Measurements from ENCODE around the gene TNIP2. TPM values are rescaled to one million over a fixed set of nuclear protein-coding genes. Genes with fewer than 3 reads are reported as not detected.

Gene TNIP2
- total and polyA plus RNA-seq, 2 of the 13 experiments (the other 11 are each of a cell fraction or from before 2014, with no cell fraction given), result 25.6 to 38.0 TPM

GRCh38 chr4:2755821-2756690 is at the start of gene TNIP2 (continued):
- TF ChIP-seq, protein P1, sequence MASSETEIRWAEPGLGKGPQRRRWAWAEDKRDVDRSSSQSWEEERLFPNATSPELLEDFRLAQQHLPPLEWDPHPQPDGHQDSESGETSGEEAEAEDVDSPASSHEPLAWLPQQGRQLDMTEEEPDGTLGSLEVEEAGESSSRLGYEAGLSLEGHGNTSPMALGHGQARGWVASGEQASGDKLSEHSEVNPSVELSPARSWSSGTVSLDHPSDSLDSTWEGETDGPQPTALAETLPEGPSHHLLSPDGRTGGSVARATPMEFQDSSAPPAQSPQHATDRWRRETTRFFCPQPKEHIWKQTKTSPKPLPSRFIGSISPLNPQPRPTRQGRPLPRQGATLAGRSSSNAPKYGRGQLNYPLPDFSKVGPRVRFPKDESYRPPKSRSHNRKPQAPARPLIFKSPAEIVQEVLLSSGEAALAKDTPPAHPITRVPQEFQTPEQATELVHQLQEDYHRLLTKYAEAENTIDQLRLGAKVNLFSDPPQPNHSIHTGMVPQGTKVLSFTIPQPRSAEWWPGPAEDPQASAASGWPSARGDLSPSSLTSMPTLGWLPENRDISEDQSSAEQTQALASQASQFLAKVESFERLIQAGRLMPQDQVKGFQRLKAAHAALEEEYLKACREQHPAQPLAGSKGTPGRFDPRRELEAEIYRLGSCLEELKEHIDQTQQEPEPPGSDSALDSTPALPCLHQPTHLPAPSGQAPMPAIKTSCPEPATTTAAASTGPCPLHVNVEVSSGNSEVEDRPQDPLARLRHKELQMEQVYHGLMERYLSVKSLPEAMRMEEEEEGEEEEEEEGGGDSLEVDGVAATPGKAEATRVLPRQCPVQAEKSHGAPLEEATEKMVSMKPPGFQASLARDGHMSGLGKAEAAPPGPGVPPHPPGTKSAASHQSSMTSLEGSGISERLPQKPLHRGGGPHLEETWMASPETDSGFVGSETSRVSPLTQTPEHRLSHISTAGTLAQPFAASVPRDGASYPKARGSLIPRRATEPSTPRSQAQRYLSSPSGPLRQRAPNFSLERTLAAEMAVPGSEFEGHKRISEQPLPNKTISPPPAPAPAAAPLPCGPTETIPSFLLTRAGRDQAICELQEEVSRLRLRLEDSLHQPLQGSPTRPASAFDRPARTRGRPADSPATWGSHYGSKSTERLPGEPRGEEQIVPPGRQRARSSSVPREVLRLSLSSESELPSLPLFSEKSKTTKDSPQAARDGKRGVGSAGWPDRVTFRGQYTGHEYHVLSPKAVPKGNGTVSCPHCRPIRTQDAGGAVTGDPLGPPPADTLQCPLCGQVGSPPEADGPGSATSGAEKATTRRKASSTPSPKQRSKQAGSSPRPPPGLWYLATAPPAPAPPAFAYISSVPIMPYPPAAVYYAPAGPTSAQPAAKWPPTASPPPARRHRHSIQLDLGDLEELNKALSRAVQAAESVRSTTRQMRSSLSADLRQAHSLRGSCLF (CRISPR knock-in tag; IDR thresholded peaks at IDR 0.05; ENCODE audit: borderline replicate concordance), result no peak
- TF ChIP-seq, protein P2, sequence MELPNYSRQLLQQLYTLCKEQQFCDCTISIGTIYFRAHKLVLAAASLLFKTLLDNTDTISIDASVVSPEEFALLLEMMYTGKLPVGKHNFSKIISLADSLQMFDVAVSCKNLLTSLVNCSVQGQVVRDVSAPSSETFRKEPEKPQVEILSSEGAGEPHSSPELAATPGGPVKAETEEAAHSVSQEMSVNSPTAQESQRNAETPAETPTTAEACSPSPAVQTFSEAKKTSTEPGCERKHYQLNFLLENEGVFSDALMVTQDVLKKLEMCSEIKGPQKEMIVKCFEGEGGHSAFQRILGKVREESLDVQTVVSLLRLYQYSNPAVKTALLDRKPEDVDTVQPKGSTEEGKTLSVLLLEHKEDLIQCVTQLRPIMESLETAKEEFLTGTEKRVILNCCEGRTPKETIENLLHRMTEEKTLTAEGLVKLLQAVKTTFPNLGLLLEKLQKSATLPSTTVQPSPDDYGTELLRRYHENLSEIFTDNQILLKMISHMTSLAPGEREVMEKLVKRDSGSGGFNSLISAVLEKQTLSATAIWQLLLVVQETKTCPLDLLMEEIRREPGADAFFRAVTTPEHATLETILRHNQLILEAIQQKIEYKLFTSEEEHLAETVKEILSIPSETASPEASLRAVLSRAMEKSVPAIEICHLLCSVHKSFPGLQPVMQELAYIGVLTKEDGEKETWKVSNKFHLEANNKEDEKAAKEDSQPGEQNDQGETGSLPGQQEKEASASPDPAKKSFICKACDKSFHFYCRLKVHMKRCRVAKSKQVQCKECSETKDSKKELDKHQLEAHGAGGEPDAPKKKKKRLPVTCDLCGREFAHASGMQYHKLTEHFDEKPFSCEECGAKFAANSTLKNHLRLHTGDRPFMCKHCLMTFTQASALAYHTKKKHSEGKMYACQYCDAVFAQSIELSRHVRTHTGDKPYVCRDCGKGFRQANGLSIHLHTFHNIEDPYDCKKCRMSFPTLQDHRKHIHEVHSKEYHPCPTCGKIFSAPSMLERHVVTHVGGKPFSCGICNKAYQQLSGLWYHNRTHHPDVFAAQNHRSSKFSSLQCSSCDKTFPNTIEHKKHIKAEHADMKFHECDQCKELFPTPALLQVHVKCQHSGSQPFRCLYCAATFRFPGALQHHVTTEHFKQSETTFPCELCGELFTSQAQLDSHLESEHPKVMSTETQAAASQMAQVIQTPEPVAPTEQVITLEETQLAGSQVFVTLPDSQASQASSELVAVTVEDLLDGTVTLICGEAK (IDR thresholded peaks at IDR 0.05), result no peak
- TF ChIP-seq, protein P2 (CRISPR knock-in tag; IDR thresholded peaks at IDR 0.05), result no peak
- TF ChIP-seq, protein P3, sequence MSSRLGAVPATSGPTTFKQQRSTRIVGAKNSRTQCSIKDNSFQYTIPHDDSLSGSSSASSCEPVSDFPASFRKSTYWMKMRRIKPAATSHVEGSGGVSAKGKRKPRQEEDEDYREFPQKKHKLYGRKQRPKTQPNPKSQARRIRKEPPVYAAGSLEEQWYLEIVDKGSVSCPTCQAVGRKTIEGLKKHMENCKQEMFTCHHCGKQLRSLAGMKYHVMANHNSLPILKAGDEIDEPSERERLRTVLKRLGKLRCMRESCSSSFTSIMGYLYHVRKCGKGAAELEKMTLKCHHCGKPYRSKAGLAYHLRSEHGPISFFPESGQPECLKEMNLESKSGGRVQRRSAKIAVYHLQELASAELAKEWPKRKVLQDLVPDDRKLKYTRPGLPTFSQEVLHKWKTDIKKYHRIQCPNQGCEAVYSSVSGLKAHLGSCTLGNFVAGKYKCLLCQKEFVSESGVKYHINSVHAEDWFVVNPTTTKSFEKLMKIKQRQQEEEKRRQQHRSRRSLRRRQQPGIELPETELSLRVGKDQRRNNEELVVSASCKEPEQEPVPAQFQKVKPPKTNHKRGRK (CRISPR knock-in tag; IDR thresholded peaks at IDR 0.05), result no peak
- TF ChIP-seq ZNF773 (CRISPR knock-in tag; IDR thresholded peaks at IDR 0.05; ENCODE audit: borderline replicate concordance) (peak; percentile 36; the same call in 1 of the 2 replicates), HNF4G (IDR thresholded peaks at IDR 0.05; ENCODE audit: borderline replicate concordance, low read depth, low read length) (no peak), HNF4G (CRISPR knock-in tag; IDR thresholded peaks at IDR 0.05; ENCODE audit: borderline replicate concordance, low read depth) (no peak), NR2F6 (IDR thresholded peaks at IDR 0.05) (no peak), NR2F6 (CRISPR knock-in tag; IDR thresholded peaks at IDR 0.05) (no peak), RCOR2 (CRISPR knock-in tag; IDR thresholded peaks at IDR 0.05) (no peak)
- TF ChIP-seq, protein P4, sequence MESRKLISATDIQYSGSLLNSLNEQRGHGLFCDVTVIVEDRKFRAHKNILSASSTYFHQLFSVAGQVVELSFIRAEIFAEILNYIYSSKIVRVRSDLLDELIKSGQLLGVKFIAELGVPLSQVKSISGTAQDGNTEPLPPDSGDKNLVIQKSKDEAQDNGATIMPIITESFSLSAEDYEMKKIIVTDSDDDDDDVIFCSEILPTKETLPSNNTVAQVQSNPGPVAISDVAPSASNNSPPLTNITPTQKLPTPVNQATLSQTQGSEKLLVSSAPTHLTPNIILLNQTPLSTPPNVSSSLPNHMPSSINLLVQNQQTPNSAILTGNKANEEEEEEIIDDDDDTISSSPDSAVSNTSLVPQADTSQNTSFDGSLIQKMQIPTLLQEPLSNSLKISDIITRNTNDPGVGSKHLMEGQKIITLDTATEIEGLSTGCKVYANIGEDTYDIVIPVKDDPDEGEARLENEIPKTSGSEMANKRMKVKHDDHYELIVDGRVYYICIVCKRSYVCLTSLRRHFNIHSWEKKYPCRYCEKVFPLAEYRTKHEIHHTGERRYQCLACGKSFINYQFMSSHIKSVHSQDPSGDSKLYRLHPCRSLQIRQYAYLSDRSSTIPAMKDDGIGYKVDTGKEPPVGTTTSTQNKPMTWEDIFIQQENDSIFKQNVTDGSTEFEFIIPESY (CRISPR knock-in tag; IDR thresholded peaks at IDR 0.05), result no peak
